ENCODE measurements around the gene RRP15. TPM values are rescaled to one million over a fixed set of nuclear protein-coding genes. Genes with fewer than 3 reads are reported as not detected.

Gene RRP15
- total and polyA plus RNA-seq, 8 donors, result 1.9 to 11.6 (median 5.8) TPM

GRCh38 chr1:218250492-218250891 lies 34.6 kb upstream of the RRP15 start:
- Histone ChIP-seq H3K27me3 (peaks cover 0 to 6% (median 0%) of the 10 kb centered on the region in 4 donors), H3K4me1 (no peaks in the 10 kb centered on the region), H3K9me3 (no peaks in the 10 kb centered on the region), H3K36me3 (no peaks in the 10 kb centered on the region), H3K4me3 (no peak overlapping the region), H3K27ac (no peak overlapping the region)
- DNase-seq (no peak), FAIRE-seq (no peak), ATAC-seq (no peak)
- 52 to 66% methylated on average over 4 of the region's 4 CpGs for WGBS, 2 donors
- intact Hi-C loops (cut with DNase I), result no loop called here
- TF ChIP-seq CTCF (IDR thresholded peaks at IDR 0.05), result no peak

GRCh38 chr1:218254296-218254946 lies 30.7 kb upstream of the RRP15 start:
- DNase-seq (no peak), FAIRE-seq (no peak), ATAC-seq (no peak)
- no peak overlapping the region for H3K27ac ChIP-seq
- no peaks in the 10 kb centered on the region for H3K9me3 ChIP-seq
- H3K4me1 ChIP-seq, result no peaks in the 10 kb centered on the region
- H3K4me3 ChIP-seq, result no peak overlapping the region
- intact Hi-C loops (cut with DNase I), result no loop called here
- no peaks in the 10 kb centered on the region for H3K36me3 ChIP-seq
- no peak for TF ChIP-seq CTCF (IDR thresholded peaks at IDR 0.05)
- H3K27me3 ChIP-seq, result peaks cover 0 to 6% (median 0%) of the 10 kb centered on the region in 4 donors
- 50 to 55% methylated on average over 7 to 8 of the region's 8 CpGs for WGBS, 2 donors

- H3K4me3 ChIP-seq, result no peak overlapping the region
- intact Hi-C loops (cut with DNase I), result no loop called here
- H3K36me3 ChIP-seq, result no peaks in the 10 kb centered on the region
- no peaks in the 10 kb centered on the region for H3K27me3 ChIP-seq
- no peaks in the 10 kb centered on the region for H3K4me1 ChIP-seq
- FAIRE-seq (no peak), DNase-seq (no peak), ATAC-seq (no peak)
- H3K9me3 ChIP-seq, result no peaks in the 10 kb centered on the region
- H3K27ac ChIP-seq, result no peak overlapping the region
- WGBS, 2 donors, result 50 to 52% methylated on average over 2 of the region's 2 CpGs
- TF ChIP-seq CTCF (IDR thresholded peaks at IDR 0.05), result no peak
These were observed 30.0 kb upstream of the RRP15 start for GRCh38 chr1:218255090-218255489.

GRCh38 chr1:218257371-218257770 lies 27.7 kb upstream of the RRP15 start:
- no peak overlapping the region for H3K4me3 ChIP-seq
- DNase-seq, result no peak
- no peak for FAIRE-seq
- H3K27ac ChIP-seq, result no peak overlapping the region
- WGBS, 2 donors, result 9 to 11% methylated on average over 1 of the region's 1 CpG
- no peak for ATAC-seq
- H3K4me1 ChIP-seq, result no peaks in the 10 kb centered on the region
- no peaks in the 10 kb centered on the region for H3K27me3 ChIP-seq
- intact Hi-C loops (cut with DNase I), result no loop called here
- H3K36me3 ChIP-seq, result no peaks in the 10 kb centered on the region
- no peaks in the 10 kb centered on the region for H3K9me3 ChIP-seq
- no peak for TF ChIP-seq CTCF (IDR thresholded peaks at IDR 0.05)

- intact Hi-C loops (cut with DNase I), result no loop called here
- 56 to 61% methylated on average over 2 of the region's 2 CpGs for WGBS, 2 donors
These were observed 27.1 kb upstream of the RRP15 start for GRCh38 chr1:218257971-218258370.

More at GRCh38 chr1:218257971-218258370, 27.1 kb upstream of the RRP15 start:
- no peak for FAIRE-seq
- no peak for ATAC-seq
- Histone ChIP-seq H3K4me3 (no peak overlapping the region), H3K27ac (no peak overlapping the region), H3K4me1 (no peaks in the 10 kb centered on the region), H3K9me3 (no peaks in the 10 kb centered on the region), H3K27me3 (no peaks in the 10 kb centered on the region), H3K36me3 (no peaks in the 10 kb centered on the region)
- no peak for TF ChIP-seq CTCF (IDR thresholded peaks at IDR 0.05)
- no peak for DNase-seq

Measured in pancreas (tissue), 10 donors.